ENCODE measurements around the gene CEP112.

GRCh38 chr17:65797809-65798208 is 394.1 kb downstream of the CEP112 start:
- TF ChIP-seq, protein P1, sequence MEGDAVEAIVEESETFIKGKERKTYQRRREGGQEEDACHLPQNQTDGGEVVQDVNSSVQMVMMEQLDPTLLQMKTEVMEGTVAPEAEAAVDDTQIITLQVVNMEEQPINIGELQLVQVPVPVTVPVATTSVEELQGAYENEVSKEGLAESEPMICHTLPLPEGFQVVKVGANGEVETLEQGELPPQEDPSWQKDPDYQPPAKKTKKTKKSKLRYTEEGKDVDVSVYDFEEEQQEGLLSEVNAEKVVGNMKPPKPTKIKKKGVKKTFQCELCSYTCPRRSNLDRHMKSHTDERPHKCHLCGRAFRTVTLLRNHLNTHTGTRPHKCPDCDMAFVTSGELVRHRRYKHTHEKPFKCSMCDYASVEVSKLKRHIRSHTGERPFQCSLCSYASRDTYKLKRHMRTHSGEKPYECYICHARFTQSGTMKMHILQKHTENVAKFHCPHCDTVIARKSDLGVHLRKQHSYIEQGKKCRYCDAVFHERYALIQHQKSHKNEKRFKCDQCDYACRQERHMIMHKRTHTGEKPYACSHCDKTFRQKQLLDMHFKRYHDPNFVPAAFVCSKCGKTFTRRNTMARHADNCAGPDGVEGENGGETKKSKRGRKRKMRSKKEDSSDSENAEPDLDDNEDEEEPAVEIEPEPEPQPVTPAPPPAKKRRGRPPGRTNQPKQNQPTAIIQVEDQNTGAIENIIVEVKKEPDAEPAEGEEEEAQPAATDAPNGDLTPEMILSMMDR (IDR thresholded peaks at IDR 0.05; ENCODE audit: insufficient read depth, low read depth, low read length), result no peak
- no peak for TF ChIP-seq EZH2 (IDR thresholded peaks at IDR 0.05; ENCODE audit: insufficient read depth, low read length)

All from astrocyte (in vitro differentiated cells and primary cell).